Lower leg skin (tissue), 3 donors: ENCODE results near the gene ACTR3.

Source experiments
- CTCF ChIP-seq, 3 donors: fragments of 450-650 bp; IDR thresholded peaks; one replicate each; pipeline ENCODE4 v1.5.1; 2016; ENCODE audit warnings: antibody characterized with exemption in 3 of 3, mild to moderate bottlenecking in 3 of 3, moderate library complexity in 2 of 3
- POLR2A ChIP-seq, 2 donors: fragments of 450-650 bp; IDR thresholded peaks; one replicate each; pipeline ENCODE4 v1.6.1; 2016 to 2017; ENCODE audit warnings: antibody characterized with exemption in 2 of 2, mild to moderate bottlenecking in 1 of 2, moderate library complexity in 1 of 2

DNA sequence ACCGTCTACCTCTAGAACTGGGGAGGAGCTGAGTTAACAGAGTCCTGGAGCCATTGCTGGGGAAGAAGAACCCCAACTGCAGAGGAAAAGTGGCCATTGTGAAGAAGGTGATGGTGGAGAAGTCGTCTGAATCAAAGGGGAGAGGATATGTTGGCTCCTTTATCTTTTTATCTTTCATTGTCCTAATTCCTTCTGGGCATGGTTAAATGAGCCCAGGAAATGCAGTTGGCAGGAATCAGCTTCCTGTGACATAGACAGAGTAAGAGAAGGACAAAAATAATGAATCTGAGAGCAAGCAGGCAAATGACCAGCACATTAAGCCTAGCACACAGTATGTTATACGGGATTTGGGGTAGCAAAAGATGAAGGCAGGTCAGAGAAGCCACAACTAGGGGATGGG, 16.0 kb upstream of the ACTR3 start:
- TF ChIP-seq POLR2A (IDR thresholded peaks at IDR 0.05) (no peak), CTCF (IDR thresholded peaks at IDR 0.05) (no peak)
